ENCODE results near the gene B4GALNT2.

DNA sequence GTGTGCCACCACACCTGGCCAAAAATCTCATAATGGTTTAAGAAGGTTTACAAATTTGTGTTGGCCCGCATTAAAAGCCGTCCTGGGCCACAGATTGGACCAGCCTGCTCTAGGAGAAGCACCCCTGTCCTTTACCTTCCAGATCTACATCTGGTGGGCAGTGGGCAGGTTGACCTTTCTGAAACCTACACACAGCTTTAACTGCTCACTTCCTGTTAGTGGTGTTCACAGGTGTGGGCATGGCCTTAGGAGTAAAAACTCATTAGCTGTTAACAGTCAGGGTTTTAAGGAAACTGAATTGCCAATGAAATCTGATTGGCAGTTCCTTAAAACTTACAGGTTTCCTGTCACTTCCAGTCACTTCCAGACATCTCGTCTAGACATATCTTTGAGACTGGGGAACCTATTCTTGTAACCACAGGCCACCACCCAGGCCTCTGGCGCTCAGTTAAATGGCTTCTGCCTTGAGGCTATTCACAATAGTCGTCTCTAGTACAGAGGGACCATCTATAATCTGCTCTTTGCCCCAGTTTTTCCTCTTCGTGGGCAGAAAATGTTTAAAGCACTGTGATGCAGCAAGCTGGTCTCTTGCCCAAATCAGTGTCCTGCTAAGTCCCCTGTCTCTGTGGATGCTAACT, 48.5 kb downstream of the B4GALNT2 start:
- TF ChIP-seq, protein P1, sequence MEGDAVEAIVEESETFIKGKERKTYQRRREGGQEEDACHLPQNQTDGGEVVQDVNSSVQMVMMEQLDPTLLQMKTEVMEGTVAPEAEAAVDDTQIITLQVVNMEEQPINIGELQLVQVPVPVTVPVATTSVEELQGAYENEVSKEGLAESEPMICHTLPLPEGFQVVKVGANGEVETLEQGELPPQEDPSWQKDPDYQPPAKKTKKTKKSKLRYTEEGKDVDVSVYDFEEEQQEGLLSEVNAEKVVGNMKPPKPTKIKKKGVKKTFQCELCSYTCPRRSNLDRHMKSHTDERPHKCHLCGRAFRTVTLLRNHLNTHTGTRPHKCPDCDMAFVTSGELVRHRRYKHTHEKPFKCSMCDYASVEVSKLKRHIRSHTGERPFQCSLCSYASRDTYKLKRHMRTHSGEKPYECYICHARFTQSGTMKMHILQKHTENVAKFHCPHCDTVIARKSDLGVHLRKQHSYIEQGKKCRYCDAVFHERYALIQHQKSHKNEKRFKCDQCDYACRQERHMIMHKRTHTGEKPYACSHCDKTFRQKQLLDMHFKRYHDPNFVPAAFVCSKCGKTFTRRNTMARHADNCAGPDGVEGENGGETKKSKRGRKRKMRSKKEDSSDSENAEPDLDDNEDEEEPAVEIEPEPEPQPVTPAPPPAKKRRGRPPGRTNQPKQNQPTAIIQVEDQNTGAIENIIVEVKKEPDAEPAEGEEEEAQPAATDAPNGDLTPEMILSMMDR (IDR thresholded peaks at IDR 0.05), result no peak
- TF ChIP-seq POLR2A (IDR thresholded peaks at IDR 0.05), result no peak
